Esophagus (tissue), 2 donors: ENCODE results near the gene ATIC. TPM values are rescaled to one million over a fixed set of nuclear protein-coding genes. Genes with fewer than 3 reads are reported as not detected.

Source experiments
- polyA plus RNA-seq, 2 donors: library from polyadenylated mRNA; stranded (reverse); fragments of 200-250 nt; gene quantifications; one replicate each; pipeline ENCODE4 v1.2.3, GENCODE V29; 2013
- donor health status: healthy with polysubstance abuse.
- donor health status: Bipolar disorder and iron deficiency.

Gene ATIC
- polyA plus RNA-seq, 2 donors, result 55.7 to 76.9 TPM

Other genes starting within 250 kb of the ATIC start
- 1 to 10 TPM in 1 of 2 donors, under 1 TPM in 1; 0.55 to 1.0 TPM for gene ABCA12, start 173.4 kb upstream of the ATIC start, polyA plus RNA-seq
- 100 to 1,000 TPM in 1 of 2 donors, 10 to 100 TPM in 1; 48.8 to 154 TPM for gene FN1, start 124.0 kb downstream of the ATIC start, polyA plus RNA-seq